MCF 10A (cell line): ENCODE results near the gene ANKRD62. TPM values are rescaled to one million over a fixed set of nuclear protein-coding genes. Genes with fewer than 3 reads are reported as not detected.
"Not testable (repeated sequence)": the region's sequence is repeated elsewhere in the genome, so short reads cannot be mapped to it uniquely, and the experiment has no call there.

Experiments
- BruUV-seq: library from RNA; stranded (reverse); fragments of 400-500 nt; replicated peaks from 2 replicates; lab custom pipeline; 2021; lab: Mats Ljungman, UMichigan
- CTCF ChIA-PET: fragments of 300-600 bp; sonication (Branson Sonifier 250); formaldehyde crosslinking; extraction: SDS; loops from one replicate; lab custom pipeline; 2021; ENCODE audit warnings: antibody characterized with exemption, inconsistent platforms; lab: Yijun Ruan, JAX
- POLR2A ChIA-PET: fragments of 300-600, 350-650 bp; sonication (Branson Sonifier 250); formaldehyde crosslinking; extraction: SDS; loops from one replicate; lab custom pipeline; 2020; ENCODE audit warnings: antibody characterized with exemption, inconsistent platforms; lab: Yijun Ruan, JAX
- DNase-seq: peaks from one replicate; pipeline ENCODE4 v3.0.0-alpha.2; 2018; ENCODE audit not compliant: unreplicated experiment
- H3K27ac Mint-ChIP-seq: one replicate; pipeline ENCODE4 v1.8.0; 2022; ENCODE audit warnings: mild to moderate bottlenecking, low read depth, mixed read lengths; ENCODE audit not compliant: unreplicated experiment
- H3K27me3 Mint-ChIP-seq: one replicate; pipeline ENCODE4 v1.8.0; 2022; ENCODE audit warnings: mixed read lengths; ENCODE audit not compliant: insufficient read depth, unreplicated experiment
- H3K36me3 Mint-ChIP-seq: one replicate; pipeline ENCODE4 v1.8.0; 2022; ENCODE audit warnings: mild to moderate bottlenecking, moderate library complexity, mixed read lengths; ENCODE audit not compliant: insufficient read depth, unreplicated experiment
- H3K4me1 Mint-ChIP-seq: one replicate; pipeline ENCODE4 v1.8.0; 2022; ENCODE audit warnings: mixed read lengths; ENCODE audit not compliant: insufficient read depth, unreplicated experiment
- H3K4me3 Mint-ChIP-seq: one replicate; pipeline ENCODE4 v1.8.0; 2022; ENCODE audit warnings: mild to moderate bottlenecking, moderate library complexity, mixed read lengths; ENCODE audit not compliant: unreplicated experiment
- H3K9me3 Mint-ChIP-seq: one replicate; pipeline ENCODE4 v1.8.0; 2022; ENCODE audit warnings: mixed read lengths; ENCODE audit not compliant: unreplicated experiment
- intact Hi-C: fragments of 100-400 bp; cut with micrococcal nuclease; formaldehyde crosslinking; loops from 2 replicates; pipeline ENCODE4 v1.14.1; 2022
- total RNA-seq: library from RNA; stranded (reverse); gene quantifications from 2 replicates; pipeline ENCODE4 v1.2.3, GENCODE V29; 2022
- TF ChIP-seq, protein P1 (sequence below): fragments of 200-600 bp; IDR thresholded peaks from one replicate; pipeline ENCODE4 v1.8.0; 2022; ENCODE audit warnings: antibody characterized with exemption, mild to moderate bottlenecking; ENCODE audit not compliant: unreplicated experiment

Gene ANKRD62
- total RNA-seq, 1 experiment from 2014 or later: not detected

DNA sequence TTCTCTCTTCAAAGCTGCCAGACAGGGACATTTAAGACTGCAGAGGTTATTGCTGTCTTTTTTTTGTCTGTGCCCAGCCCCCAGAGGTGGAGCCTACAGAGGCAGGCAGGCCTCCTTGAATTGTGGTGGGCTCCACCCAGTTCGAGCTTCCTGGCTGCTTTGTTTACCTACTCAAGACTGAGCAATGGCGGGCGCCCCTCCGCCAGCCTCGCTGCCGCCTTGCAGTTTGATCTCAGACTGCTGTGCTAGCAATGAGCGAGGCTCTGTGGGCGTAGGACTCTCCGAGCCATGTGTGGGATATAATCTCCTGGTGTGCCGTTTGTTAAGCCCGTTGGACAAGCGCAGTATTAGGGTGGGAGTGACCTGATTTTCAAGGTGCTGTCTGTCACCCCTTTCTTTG lies 47.2 kb downstream of the ANKRD62 start:
- intact Hi-C loops, H3K9me3 Mint-ChIP-seq, H3K27ac Mint-ChIP-seq, H3K36me3 Mint-ChIP-seq, DNase-seq, CTCF ChIA-PET, H3K4me3 Mint-ChIP-seq, H3K4me1 Mint-ChIP-seq, POLR2A ChIA-PET, BruUV-seq: not testable (repeated sequence)
- H3K27me3 Mint-ChIP-seq: peaks cover 10% of the 10 kb centered on the region

DNA sequence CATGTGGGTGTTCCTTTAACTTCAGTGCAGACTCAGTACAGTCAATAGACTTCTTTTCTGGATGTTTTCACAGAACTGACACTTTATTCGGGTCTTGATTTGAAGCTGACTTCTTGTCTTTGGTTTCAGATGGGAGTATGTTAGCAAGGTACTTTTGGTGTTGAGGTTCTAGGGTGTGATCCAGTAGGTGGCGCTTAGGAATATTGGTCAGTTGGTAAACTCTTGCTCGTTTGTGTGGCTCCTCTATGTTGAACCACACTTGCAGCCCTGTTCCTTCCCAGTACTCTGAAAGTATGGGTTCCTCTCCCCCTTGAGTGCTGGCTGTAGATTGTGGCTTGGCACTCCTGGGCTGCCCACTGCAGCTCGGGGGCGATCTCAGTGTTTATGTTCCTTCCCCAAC lies 48.1 kb downstream of the ANKRD62 start:
- CTCF ChIA-PET, H3K4me3 Mint-ChIP-seq, BruUV-seq, POLR2A ChIA-PET, DNase-seq, H3K27ac Mint-ChIP-seq, H3K36me3 Mint-ChIP-seq, intact Hi-C loops, H3K9me3 Mint-ChIP-seq, H3K4me1 Mint-ChIP-seq: not testable (repeated sequence)
- peaks cover 10% of the 10 kb centered on the region for H3K27me3 Mint-ChIP-seq

DNA sequence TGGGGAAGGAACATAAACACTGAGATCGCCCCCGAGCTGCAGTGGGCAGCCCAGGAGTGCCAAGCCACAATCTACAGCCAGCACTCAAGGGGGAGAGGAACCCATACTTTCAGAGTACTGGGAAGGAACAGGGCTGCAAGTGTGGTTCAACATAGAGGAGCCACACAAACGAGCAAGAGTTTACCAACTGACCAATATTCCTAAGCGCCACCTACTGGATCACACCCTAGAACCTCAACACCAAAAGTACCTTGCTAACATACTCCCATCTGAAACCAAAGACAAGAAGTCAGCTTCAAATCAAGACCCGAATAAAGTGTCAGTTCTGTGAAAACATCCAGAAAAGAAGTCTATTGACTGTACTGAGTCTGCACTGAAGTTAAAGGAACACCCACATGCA lies 55.8 kb downstream of the ANKRD62 start:
- H3K27me3 Mint-ChIP-seq, intact Hi-C loops, H3K4me1 Mint-ChIP-seq, H3K4me3 Mint-ChIP-seq, H3K36me3 Mint-ChIP-seq, H3K9me3 Mint-ChIP-seq, DNase-seq, BruUV-seq, H3K27ac Mint-ChIP-seq: not testable (repeated sequence)
- CTCF ChIA-PET: interaction anchor here (0.6 kb wide), 1 partner anchor 122 kb away, joined by 4 read pairs; no protein-coding TSS in a partner anchor
- POLR2A ChIA-PET: interaction anchor here (0.6 to 1.4 kb wide), 4 partner anchors 10 to 368 kb away, joined by 3 to 7 read pairs (median 4); no protein-coding TSS in a partner anchor

DNA sequence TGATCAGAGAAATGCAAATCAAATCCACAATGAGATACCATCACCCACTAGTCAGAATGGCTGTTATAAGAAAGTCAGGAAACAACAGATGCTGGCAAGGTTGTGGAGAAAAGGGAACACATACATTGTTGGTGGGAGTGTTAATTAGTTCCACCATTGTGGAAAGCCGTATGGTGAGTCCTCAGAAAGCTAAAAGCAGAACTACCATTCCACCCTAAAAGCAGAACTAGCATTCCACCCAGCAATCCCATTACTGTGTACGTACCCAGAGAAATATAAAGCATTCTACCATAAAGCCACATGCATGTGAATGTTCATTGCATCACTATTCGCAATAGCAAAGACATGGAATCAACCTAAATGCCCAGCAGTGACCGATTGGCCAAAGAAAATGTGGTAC lies 60.7 kb downstream of the ANKRD62 start:
- Mint-ChIP-seq H3K9me3 (no peaks in the 10 kb centered on the region), H3K4me3 (no peak overlapping the region), H3K27me3 (no peaks in the 10 kb centered on the region), H3K27ac (no peak overlapping the region), H3K4me1 (peaks cover 25% of the 10 kb centered on the region), H3K36me3 (no peaks in the 10 kb centered on the region)
- CTCF ChIA-PET: interaction anchor here (0.6 kb wide), 1 partner anchor 237 kb away, joined by 4 read pairs; no protein-coding TSS in a partner anchor
- intact Hi-C loops: no loop called here
- TF ChIP-seq, protein P1, sequence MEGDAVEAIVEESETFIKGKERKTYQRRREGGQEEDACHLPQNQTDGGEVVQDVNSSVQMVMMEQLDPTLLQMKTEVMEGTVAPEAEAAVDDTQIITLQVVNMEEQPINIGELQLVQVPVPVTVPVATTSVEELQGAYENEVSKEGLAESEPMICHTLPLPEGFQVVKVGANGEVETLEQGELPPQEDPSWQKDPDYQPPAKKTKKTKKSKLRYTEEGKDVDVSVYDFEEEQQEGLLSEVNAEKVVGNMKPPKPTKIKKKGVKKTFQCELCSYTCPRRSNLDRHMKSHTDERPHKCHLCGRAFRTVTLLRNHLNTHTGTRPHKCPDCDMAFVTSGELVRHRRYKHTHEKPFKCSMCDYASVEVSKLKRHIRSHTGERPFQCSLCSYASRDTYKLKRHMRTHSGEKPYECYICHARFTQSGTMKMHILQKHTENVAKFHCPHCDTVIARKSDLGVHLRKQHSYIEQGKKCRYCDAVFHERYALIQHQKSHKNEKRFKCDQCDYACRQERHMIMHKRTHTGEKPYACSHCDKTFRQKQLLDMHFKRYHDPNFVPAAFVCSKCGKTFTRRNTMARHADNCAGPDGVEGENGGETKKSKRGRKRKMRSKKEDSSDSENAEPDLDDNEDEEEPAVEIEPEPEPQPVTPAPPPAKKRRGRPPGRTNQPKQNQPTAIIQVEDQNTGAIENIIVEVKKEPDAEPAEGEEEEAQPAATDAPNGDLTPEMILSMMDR: no peak
- no peak for DNase-seq
- no TSS peak for BruUV-seq
- POLR2A ChIA-PET: no interaction called here

DNA sequence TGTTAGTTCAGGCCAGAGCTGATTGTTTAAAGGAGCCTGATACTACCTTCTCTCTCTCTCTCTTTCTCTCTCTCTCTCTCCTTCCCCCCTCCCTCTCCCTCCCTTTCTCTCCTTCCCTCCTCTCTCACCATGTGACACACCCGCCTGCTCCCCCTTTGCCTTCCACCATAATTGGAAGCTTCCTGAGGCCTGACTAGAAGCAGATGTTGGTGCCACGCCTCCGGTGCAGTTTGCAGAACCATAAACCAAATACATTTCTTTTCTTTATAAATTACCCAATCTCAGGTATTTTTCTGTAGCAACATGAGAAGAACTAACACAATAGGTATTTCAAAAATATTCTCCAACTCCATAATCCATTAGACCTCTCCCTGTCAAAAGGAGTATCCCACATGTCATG lies 62.4 kb downstream of the ANKRD62 start:
- TF ChIP-seq, protein P1: no peak
- CTCF ChIA-PET: no interaction called here
- intact Hi-C loops: no loop called here
- H3K4me3 Mint-ChIP-seq: no peak overlapping the region
- no peaks in the 10 kb centered on the region for H3K27me3 Mint-ChIP-seq
- no peaks in the 10 kb centered on the region for H3K36me3 Mint-ChIP-seq
- BruUV-seq: no TSS peak
- POLR2A ChIA-PET: no interaction called here
- H3K4me1 Mint-ChIP-seq: peaks cover 21% of the 10 kb centered on the region
- no peaks in the 10 kb centered on the region for H3K9me3 Mint-ChIP-seq
- H3K27ac Mint-ChIP-seq: no peak overlapping the region
- no peak for DNase-seq
